H9 (cell line): ENCODE data around the gene GSG1L. TPM values are rescaled to one million over a fixed set of nuclear protein-coding genes. Genes with fewer than 3 reads are reported as not detected.

Experiments used
- DNase-seq: peaks from one replicate; pipeline ENCODE4 v3.0.0-alpha.2; 2017
- H2AFZ ChIP-seq: one replicate; pipeline ENCODE4 v1.6.1; 2013; ENCODE audit warnings: mild to moderate bottlenecking, low read length, control low read depth, moderate library complexity
- H2AK5ac ChIP-seq: 2 replicates; pipeline ENCODE4 v1.6.1; 2013; ENCODE audit warnings: low read length, control low read depth, mixed read lengths; ENCODE audit not compliant: insufficient read length
- H2BK120ac ChIP-seq: one replicate; pipeline ENCODE4 v1.6.1; 2013; ENCODE audit warnings: low read depth, mild to moderate bottlenecking, low read length, control low read depth, inconsistent platforms; ENCODE audit not compliant: poor library complexity, severe bottlenecking
- H2BK12ac ChIP-seq: 2 replicates; pipeline ENCODE4 v1.6.1; 2013; ENCODE audit warnings: low read length, control low read depth, mixed read lengths, low read depth; ENCODE audit not compliant: insufficient read length
- H2BK15ac ChIP-seq: 2 replicates; pipeline ENCODE4 v1.6.1; 2013; ENCODE audit warnings: low read depth, low read length, control low read depth
- H2BK20ac ChIP-seq: one replicate; pipeline ENCODE4 v1.6.1; 2013; ENCODE audit warnings: low read depth, mild to moderate bottlenecking, low read length, control low read depth, inconsistent platforms; ENCODE audit not compliant: poor library complexity, severe bottlenecking
- H2BK5ac ChIP-seq: 2 replicates; pipeline ENCODE4 v1.6.1; 2013; ENCODE audit warnings: low read length, control low read depth, mixed read lengths; ENCODE audit not compliant: insufficient read length
- H3K14ac ChIP-seq: 2 replicates; pipeline ENCODE4 v1.6.1; 2013; ENCODE audit warnings: low read length, control low read depth; ENCODE audit not compliant: insufficient read depth
- H3K18ac ChIP-seq: 2 replicates; pipeline ENCODE4 v1.6.1; 2013; ENCODE audit warnings: low read depth, mild to moderate bottlenecking, mixed read lengths, low read length, control low read depth; ENCODE audit not compliant: insufficient read length
- H3K23ac ChIP-seq: 2 replicates; pipeline ENCODE4 v1.6.1; 2013; ENCODE audit warnings: low read length, control low read depth, mixed read lengths, low read depth; ENCODE audit not compliant: insufficient read length
- H3K23me2 ChIP-seq: 2 replicates; pipeline ENCODE4 v1.6.1; 2013; ENCODE audit warnings: low read depth, mild to moderate bottlenecking, mixed read lengths, low read length, control low read depth; ENCODE audit not compliant: insufficient read length, poor library complexity, severe bottlenecking
- H3K27ac ChIP-seq: 2 replicates; pipeline ENCODE4 v1.5.1; 2013; ENCODE audit warnings: low read length, control low read depth, mixed read lengths, low read depth; ENCODE audit not compliant: insufficient read length
- H3K27me3 ChIP-seq: 2 replicates; pipeline ENCODE4 v1.6.1; 2013; ENCODE audit warnings: low read length, control low read depth, inconsistent platforms; ENCODE audit not compliant: insufficient read depth
- H3K4ac ChIP-seq: 2 replicates; pipeline ENCODE4 v1.6.1; 2013; ENCODE audit warnings: low read depth, mild to moderate bottlenecking, control low read depth, inconsistent platforms, low read length, moderate library complexity
- H3K4me1 ChIP-seq: 2 replicates; pipeline ENCODE4 v1.6.1; 2013; ENCODE audit warnings: low read length, control low read depth, inconsistent platforms; ENCODE audit not compliant: insufficient read depth
- H3K4me2 ChIP-seq: 2 replicates; pipeline ENCODE4 v1.6.1; 2013; ENCODE audit warnings: low read length, control low read depth, mixed read lengths; ENCODE audit not compliant: insufficient read length, insufficient read depth
- H3K56ac ChIP-seq: 2 replicates; pipeline ENCODE4 v1.6.1; 2013; ENCODE audit warnings: low read depth, mild to moderate bottlenecking, mixed read lengths, low read length, control low read depth; ENCODE audit not compliant: insufficient read length
- H3K79me1 ChIP-seq: 2 replicates; pipeline ENCODE4 v1.6.1; 2013; ENCODE audit warnings: low read depth, mild to moderate bottlenecking, moderate library complexity, low read length, control low read depth, inconsistent platforms; ENCODE audit not compliant: insufficient read depth, poor library complexity, severe bottlenecking
- H3K79me2 ChIP-seq: 2 replicates; pipeline ENCODE4 v1.6.1; 2013; ENCODE audit warnings: low read length, control low read depth, inconsistent platforms; ENCODE audit not compliant: insufficient read depth
- H3K9ac ChIP-seq: 2 replicates; pipeline ENCODE4 v1.6.1; 2013; ENCODE audit warnings: low read length, control low read depth, mixed read lengths; ENCODE audit not compliant: insufficient read length; ENCODE audit errors: extremely low read depth
- H3K9me3 ChIP-seq: one replicate; pipeline ENCODE4 v1.6.1; 2013; ENCODE audit warnings: low read depth, low read length, inconsistent platforms; ENCODE audit not compliant: control insufficient read depth
- H3T11ph ChIP-seq: one replicate; pipeline ENCODE4 v1.6.1; 2013; ENCODE audit warnings: mild to moderate bottlenecking, low read length, control low read depth, inconsistent platforms
- H4K20me1 ChIP-seq: one replicate; pipeline ENCODE4 v1.6.1; 2013; ENCODE audit not compliant: control insufficient read depth, insufficient read length, insufficient read depth
- H4K5ac ChIP-seq: 2 replicates; pipeline ENCODE4 v1.6.1; 2013; ENCODE audit warnings: low read depth, mild to moderate bottlenecking, mixed read lengths, low read length, control low read depth; ENCODE audit not compliant: insufficient read length
- H4K8ac ChIP-seq: replicated peaks from 2 replicates; pipeline ENCODE4 v1.6.1; 2013; ENCODE audit warnings: low read length, control low read depth, mixed read lengths, low read depth; ENCODE audit not compliant: insufficient read length
- H4K91ac ChIP-seq: 2 replicates; pipeline ENCODE4 v1.6.1; 2013; ENCODE audit warnings: low read depth, mild to moderate bottlenecking, moderate library complexity, mixed read lengths, low read length, control low read depth; ENCODE audit not compliant: insufficient read length
- H3K27ac Mint-ChIP-seq, 3 experiments: 2 replicates in 2 of 3; 3 replicates in 1 of 3; pipeline ENCODE4 v1.8.0; 2020 to 2021; ENCODE audit warnings: mixed read lengths in 3 of 3, mild to moderate bottlenecking in 1 of 3, moderate library complexity in 1 of 3
- H3K27me3 Mint-ChIP-seq: 2 replicates; pipeline ENCODE4 v1.8.0; 2021; ENCODE audit warnings: low read depth, mild to moderate bottlenecking, moderate library complexity, mixed read lengths
- H3K36me3 Mint-ChIP-seq, 3 experiments: 2 replicates in 2 of 3; 3 replicates in 1 of 3; pipeline ENCODE4 v1.8.0; 2020 to 2021; ENCODE audit warnings: low read depth in 3 of 3, mixed read lengths in 3 of 3; ENCODE audit not compliant: insufficient read depth in 1 of 3
- H3K4me1 Mint-ChIP-seq, 2 experiments: 2 replicates each; pipeline ENCODE4 v1.8.0; 2020; ENCODE audit warnings: mixed read lengths in 2 of 2
- H3K4me3 Mint-ChIP-seq, 2 experiments: 2 replicates in 1 of 2; 3 replicates in 1 of 2; pipeline ENCODE4 v1.8.0; 2020 to 2021; ENCODE audit warnings: mild to moderate bottlenecking in 2 of 2, mixed read lengths in 2 of 2, moderate library complexity in 1 of 2
- H3K9me3 Mint-ChIP-seq, 2 experiments: 2 replicates in 1 of 2; 3 replicates in 1 of 2; pipeline ENCODE4 v1.8.0; 2020; ENCODE audit warnings: mild to moderate bottlenecking in 2 of 2, mixed read lengths in 2 of 2, moderate library complexity in 1 of 2
- CTCF ChIP-seq: fragments of 200-600 bp; sonication (generic); conservative IDR thresholded peaks from 3 replicates; pipeline ENCODE4 v1.8.0; 2021; ENCODE audit warnings: antibody characterized with exemption, mild to moderate bottlenecking
- WGBS: extraction: QIAGEN DNeasy Blood & Tissue Kit; methylation state at CpG from one replicate; pipeline ENCODE4 v1.1.7; 2013; ENCODE audit warnings: missing lambda C conversion rate, low lambda C conversion rate, mixed read lengths; ENCODE audit not compliant: insufficient read length; ENCODE audit errors: extremely low coverage; 5-methylcytosine and 5-hydroxymethylcytosine counted together
- total RNA-seq: library from RNA; stranded (reverse); gene quantifications from 2 replicates; pipeline ENCODE4 v1.2.1, GENCODE V29; 2021

The GSG1L gene
- total RNA-seq, 1 experiment from 2014 or later: 0.35 TPM

GRCh38 chr16:27742333-27742732, 321.2 kb downstream of the GSG1L start:
- no peak overlapping the region for H3K27ac ChIP-seq
- no peak overlapping the region for H4K91ac ChIP-seq
- Mint-ChIP-seq H3K4me1 (no peaks in the 10 kb centered on the region), H3K27me3 (no peaks in the 10 kb centered on the region; the same call in none of the 2 replicates), H3K36me3 (peaks cover 0 to 5% (median 4%) of the 10 kb centered on the region in 3 experiments; a peak in 3 of 7 replicates), H3K27ac (no peak overlapping the region), H3K4me3 (no peak overlapping the region), H3K9me3 (no peaks in the 10 kb centered on the region)
- no peak overlapping the region for H2AK5ac ChIP-seq
- H2AFZ ChIP-seq: no peak overlapping the region
- H3K4me2 ChIP-seq: no peak overlapping the region
- no peak overlapping the region for H2BK5ac ChIP-seq
- no peaks in the 10 kb centered on the region for H4K20me1 ChIP-seq
- no peaks in the 10 kb centered on the region for H3K79me1 ChIP-seq
- no peak overlapping the region for H2BK120ac ChIP-seq
- H3K9me3 ChIP-seq: no peaks in the 10 kb centered on the region
- H3K23me2 ChIP-seq: no peaks in the 10 kb centered on the region
- TF ChIP-seq CTCF: no peak
- H2BK12ac ChIP-seq: no peak overlapping the region
- H3K23ac ChIP-seq: no peak overlapping the region
- H3K79me2 ChIP-seq: no peaks in the 10 kb centered on the region
- no peak overlapping the region for H3K18ac ChIP-seq
- H2BK15ac ChIP-seq: no peak overlapping the region
- no peak overlapping the region for H2BK20ac ChIP-seq
- no peak for DNase-seq
- H4K5ac ChIP-seq: no peak overlapping the region
- H3K14ac ChIP-seq: no peak overlapping the region
- no peak overlapping the region for H3K56ac ChIP-seq
- no peaks in the 10 kb centered on the region for H3K27me3 ChIP-seq
- H3K9ac ChIP-seq: no peak overlapping the region
- WGBS: no CpG with 5 or more reads among the region's 5 CpGs
- H3K4me1 ChIP-seq: no peaks in the 10 kb centered on the region
- no peak overlapping the region for H3K4ac ChIP-seq
- H3T11ph ChIP-seq: no peak overlapping the region
- no peak overlapping the region for H4K8ac ChIP-seq
